Neuronal stem cell (in vitro differentiated cells): ENCODE measurements around the gene GAREM2.

Experiments
- DNase-seq: peaks from one replicate; pipeline ENCODE4 v3.0.0-alpha.2; 2013; ENCODE audit warnings: low spot score
- H2AFZ ChIP-seq: one replicate; pipeline ENCODE4 v1.6.1; 2013; ENCODE audit warnings: mild to moderate bottlenecking, low read length, inconsistent platforms
- H2AK5ac ChIP-seq: 2 replicates; pipeline ENCODE4 v1.6.1; 2013; ENCODE audit warnings: low read depth, mild to moderate bottlenecking, inconsistent platforms, low read length, moderate library complexity, mixed read lengths
- H2BK120ac ChIP-seq: 2 replicates; pipeline ENCODE4 v1.6.1; 2013; ENCODE audit warnings: low read depth, mild to moderate bottlenecking, inconsistent platforms, low read length, moderate library complexity, mixed read lengths
- H2BK12ac ChIP-seq: one replicate; pipeline ENCODE4 v1.6.1; 2013; ENCODE audit warnings: low read length, inconsistent platforms
- H2BK15ac ChIP-seq: 2 replicates; pipeline ENCODE4 v1.6.1; 2013; ENCODE audit warnings: mild to moderate bottlenecking, low read length, inconsistent platforms, mixed read lengths
- H2BK5ac ChIP-seq: one replicate; pipeline ENCODE4 v1.6.1; 2013; ENCODE audit warnings: inconsistent platforms, mild to moderate bottlenecking, low read length, moderate library complexity
- H3K14ac ChIP-seq: one replicate; pipeline ENCODE4 v1.6.1; 2013; ENCODE audit warnings: low read length, inconsistent platforms
- H3K18ac ChIP-seq: 2 replicates; pipeline ENCODE4 v1.6.1; 2013; ENCODE audit warnings: low read length, inconsistent platforms
- H3K23ac ChIP-seq: 2 replicates; pipeline ENCODE4 v1.6.1; 2013; ENCODE audit warnings: low read depth, mild to moderate bottlenecking, mixed read lengths, low read length, inconsistent platforms; ENCODE audit not compliant: poor library complexity
- H3K27ac ChIP-seq: replicated peaks from 3 replicates; pipeline ENCODE4 v1.5.1; 2013; ENCODE audit warnings: low read length, inconsistent platforms
- H3K27me3 ChIP-seq, 3 experiments: 2 replicates each; pipeline ENCODE4 v1.6.1; 2013; ENCODE audit warnings: low read length in 3 of 3, mild to moderate bottlenecking in 2 of 3, inconsistent platforms in 1 of 3, low read depth in 1 of 3, mixed read lengths in 1 of 3, moderate library complexity in 1 of 3; ENCODE audit not compliant: control insufficient read depth in 3 of 3, insufficient read depth in 3 of 3
- H3K36me3 ChIP-seq, 2 donors: replicated peaks in 1 of 2; 2 replicates each; pipeline ENCODE4 v1.6.1; 2013; ENCODE audit warnings: low read length in 2 of 2; ENCODE audit not compliant: control insufficient read depth in 2 of 2, insufficient read depth in 2 of 2
- H3K4ac ChIP-seq: 2 replicates; pipeline ENCODE4 v1.6.1; 2013; ENCODE audit warnings: inconsistent platforms, mild to moderate bottlenecking, low read length, moderate library complexity
- H3K4me1 ChIP-seq, 2 donors: 1 replicate in 1 of 2; 2 replicates in 1 of 2; pipeline ENCODE4 v1.6.1; 2013; ENCODE audit warnings: low read length in 2 of 2, low read depth in 1 of 2; ENCODE audit not compliant: control insufficient read depth in 2 of 2, insufficient read depth in 1 of 2
- H3K4me2 ChIP-seq: one replicate; pipeline ENCODE4 v1.6.1; 2013; ENCODE audit warnings: mild to moderate bottlenecking, low read length, inconsistent platforms; ENCODE audit not compliant: insufficient read depth, poor library complexity, severe bottlenecking
- H3K4me3 ChIP-seq, 2 donors: 2 replicates each; pipeline ENCODE4 v1.5.1; 2013; ENCODE audit warnings: low read length in 2 of 2, mild to moderate bottlenecking in 2 of 2, inconsistent platforms in 1 of 2, moderate library complexity in 1 of 2
- H3K79me1 ChIP-seq: one replicate; pipeline ENCODE4 v1.6.1; 2013; ENCODE audit warnings: low read depth, mild to moderate bottlenecking, inconsistent platforms, low read length, moderate library complexity
- H3K9ac ChIP-seq: one replicate; pipeline ENCODE4 v1.6.1; 2013; ENCODE audit warnings: mild to moderate bottlenecking, low read depth, low read length, inconsistent platforms; ENCODE audit not compliant: poor library complexity
- H3K9me3 ChIP-seq, 2 donors: replicated peaks in 1 of 2; 2 replicates each; pipeline versions ENCODE3 to v1.6.1; 2013; ENCODE audit warnings: low read length in 2 of 2, mild to moderate bottlenecking in 2 of 2, inconsistent platforms in 1 of 2, low read depth in 1 of 2, mixed read lengths in 1 of 2, moderate library complexity in 1 of 2; ENCODE audit not compliant: control insufficient read depth in 2 of 2, insufficient read depth in 1 of 2
- H4K8ac ChIP-seq: one replicate; pipeline ENCODE4 v1.6.1; 2013; ENCODE audit warnings: low read depth, mild to moderate bottlenecking, inconsistent platforms, low read length, moderate library complexity
- H4K91ac ChIP-seq: one replicate; pipeline ENCODE4 v1.6.1; 2013; ENCODE audit warnings: low read length, low read depth, mild to moderate bottlenecking, inconsistent platforms; ENCODE audit not compliant: poor library complexity
- WGBS, 2 donors: extraction: QIAGEN DNeasy Blood & Tissue Kit; methylation state at CpG; one replicate each; pipeline ENCODE4 v1.1.7; 2013; ENCODE audit warnings: missing lambda C conversion rate in 2 of 2, mixed read lengths in 1 of 2; ENCODE audit not compliant: insufficient read length in 2 of 2, insufficient replicate concordance in 1 of 2; ENCODE audit errors: extremely low coverage in 2 of 2; 5-methylcytosine and 5-hydroxymethylcytosine counted together

Gene GAREM2

DNA sequence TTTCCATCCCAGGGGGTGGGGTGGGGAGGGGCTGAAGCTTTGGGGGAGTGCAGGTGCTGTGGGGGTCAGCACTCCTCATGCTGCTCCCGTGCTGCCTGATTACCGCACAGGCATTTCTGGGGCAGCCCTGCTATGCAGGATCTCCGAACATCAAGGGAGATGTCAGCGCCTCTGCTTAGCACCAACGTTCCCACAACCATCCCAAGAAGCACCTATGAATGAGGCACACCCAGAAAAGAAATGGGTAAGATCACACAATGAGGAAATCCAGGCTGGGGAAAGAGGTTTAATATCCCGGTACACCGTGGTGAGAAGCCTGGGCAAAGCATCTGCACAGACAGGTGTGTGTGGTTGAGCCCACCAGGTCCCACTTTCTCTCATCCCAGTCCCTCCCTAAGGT lies 17.5 kb downstream of the GAREM2 start:
- Histone ChIP-seq H3K9ac (no peak overlapping the region), H3K14ac (no peak overlapping the region), H3K79me1 (peaks cover 2% of the 10 kb centered on the region), H2AFZ (no peak overlapping the region), H4K8ac (no peak overlapping the region), H3K4me2 (no peak overlapping the region), H2BK5ac (no peak overlapping the region), H3K9me3 (no peaks in the 10 kb centered on the region), H3K27me3 (no peaks in the 10 kb centered on the region), H2BK12ac (no peak overlapping the region), H4K91ac (no peak overlapping the region), H3K4me3 (no peak overlapping the region), H3K4me1 (no peaks in the 10 kb centered on the region), H3K27ac (no peak overlapping the region), H3K23ac (no peak overlapping the region), H2BK120ac (no peak overlapping the region), H3K36me3 (peaks cover 52 to 98% of the 10 kb centered on the region in 2 donors), H3K4ac (no peak overlapping the region), H3K18ac (no peak overlapping the region), H2AK5ac (no peak overlapping the region), H2BK15ac (no peak overlapping the region)
- no peak for DNase-seq
- WGBS, 2 donors = no CpG with 5 or more reads among the region's 7 CpGs

DNA sequence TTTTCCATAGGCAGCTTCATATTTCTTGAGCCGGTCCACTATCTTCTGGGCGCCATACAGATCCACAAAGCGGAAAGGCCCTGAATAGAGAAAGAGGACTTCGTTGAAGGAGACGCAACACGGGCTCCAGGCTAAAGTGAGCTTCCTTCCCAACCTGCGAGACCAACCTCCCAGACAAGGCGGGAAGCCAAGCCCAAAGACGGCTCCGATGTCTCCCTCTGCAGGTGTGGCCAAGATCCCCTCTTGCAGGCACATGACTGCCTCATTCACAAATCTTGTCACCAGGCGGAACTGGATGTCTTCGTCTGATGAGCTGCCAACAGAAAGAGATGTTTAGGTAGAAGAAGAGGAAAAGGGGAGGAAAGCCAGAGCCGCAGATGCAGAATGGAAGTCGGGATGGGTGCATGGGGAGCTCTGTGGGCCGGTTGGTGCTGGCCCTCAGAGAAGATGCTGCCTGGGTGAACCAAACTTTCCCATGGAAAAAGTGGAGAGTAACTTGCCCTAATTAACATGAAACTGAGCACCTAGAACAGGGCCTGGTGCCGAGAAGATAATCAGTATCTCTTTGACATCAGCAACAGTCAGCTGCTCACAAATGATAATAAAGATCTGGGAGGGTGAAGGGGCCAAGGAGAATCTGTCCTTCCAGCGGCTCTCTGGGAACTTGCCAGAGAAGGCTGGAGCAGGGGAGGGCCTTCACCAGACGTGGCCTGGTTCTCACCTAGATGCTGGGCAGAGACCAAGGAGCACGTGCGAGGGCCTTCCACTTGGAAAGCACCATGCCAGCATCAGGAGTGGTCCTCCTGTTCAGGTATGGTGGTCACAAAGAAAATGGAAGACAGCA lies 18.6 kb downstream of the GAREM2 start:
- H3K27ac ChIP-seq = no peak overlapping the region
- no peaks in the 10 kb centered on the region for H3K9me3 ChIP-seq
- peak overlapping the region in 1 of 2 donors; percentile 26 for H3K4me3 ChIP-seq
- H3K4ac ChIP-seq = no peak overlapping the region
- no peak overlapping the region for H4K8ac ChIP-seq
- no peak overlapping the region for H3K23ac ChIP-seq
- no peak overlapping the region for H2BK120ac ChIP-seq
- H2AFZ ChIP-seq = no peak overlapping the region
- no peak overlapping the region for H2AK5ac ChIP-seq
- peaks cover 49 to 98% of the 10 kb centered on the region in 2 donors for H3K36me3 ChIP-seq
- no peak overlapping the region for H3K4me2 ChIP-seq
- no CpG with 5 or more reads among the region's 20 CpGs for WGBS, 2 donors
- no peak for DNase-seq
- no peak overlapping the region for H3K14ac ChIP-seq
- no peaks in the 10 kb centered on the region for H3K27me3 ChIP-seq
- no peaks in the 10 kb centered on the region for H3K79me1 ChIP-seq
- no peaks in the 10 kb centered on the region for H3K4me1 ChIP-seq
- H3K18ac ChIP-seq = no peak overlapping the region
- no peak overlapping the region for H2BK15ac ChIP-seq
- H2BK12ac ChIP-seq = no peak overlapping the region
- no peak overlapping the region for H2BK5ac ChIP-seq
- H4K91ac ChIP-seq = no peak overlapping the region
- no peak overlapping the region for H3K9ac ChIP-seq

DNA sequence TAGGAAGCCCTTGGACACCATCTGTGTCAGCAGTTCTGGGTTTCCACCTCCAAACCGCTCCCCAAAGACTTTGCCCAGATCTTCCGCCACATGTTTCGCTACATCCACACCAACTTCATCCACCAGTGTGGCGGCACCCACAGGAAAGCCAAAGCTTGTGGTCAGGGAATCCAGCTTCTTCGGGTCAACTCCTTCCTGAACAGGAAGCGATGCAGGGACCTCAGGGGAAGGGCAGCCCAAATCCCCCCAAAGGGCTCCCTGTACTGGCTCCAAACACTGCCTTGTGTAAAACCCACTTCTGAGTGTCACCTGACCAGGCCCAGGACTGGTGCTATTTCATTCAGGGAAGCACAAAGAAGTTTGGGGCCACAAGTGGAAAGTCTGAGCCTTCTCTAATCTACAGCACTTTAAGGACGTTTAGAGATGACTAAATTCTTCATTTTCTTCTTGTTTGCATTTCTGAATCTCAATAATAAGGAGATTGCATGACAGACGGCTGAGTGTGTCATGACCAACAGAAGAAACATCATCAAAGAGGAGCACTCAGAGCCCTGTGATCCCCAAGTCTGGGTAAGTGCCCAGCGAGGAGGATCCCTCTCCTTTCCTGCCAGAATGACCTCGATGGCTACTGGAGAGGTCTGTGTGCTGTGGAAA lies 20.8 kb downstream of the GAREM2 start:
- no peak overlapping the region for H3K23ac ChIP-seq
- no peak overlapping the region for H2BK120ac ChIP-seq
- H3K4me1 ChIP-seq = no peaks in the 10 kb centered on the region
- H3K18ac ChIP-seq = no peak overlapping the region
- WGBS, 2 donors = no CpG with 5 or more reads among the region's 10 CpGs
- H2BK12ac ChIP-seq = no peak overlapping the region
- H3K27me3 ChIP-seq = no peaks in the 10 kb centered on the region
- DNase-seq = no peak
- H4K8ac ChIP-seq = no peak overlapping the region
- no peaks in the 10 kb centered on the region for H3K9me3 ChIP-seq
- H3K36me3 ChIP-seq = peaks cover 46 to 100% of the 10 kb centered on the region in 2 donors
- no peak overlapping the region for H3K27ac ChIP-seq
- no peak overlapping the region for H3K4me3 ChIP-seq
- H2AK5ac ChIP-seq = no peak overlapping the region
- H2AFZ ChIP-seq = no peak overlapping the region
- no peak overlapping the region for H3K4me2 ChIP-seq
- no peak overlapping the region for H3K4ac ChIP-seq
- no peak overlapping the region for H3K14ac ChIP-seq
- no peaks in the 10 kb centered on the region for H3K79me1 ChIP-seq
- no peak overlapping the region for H3K9ac ChIP-seq
- no peak overlapping the region for H2BK15ac ChIP-seq
- no peak overlapping the region for H4K91ac ChIP-seq
- no peak overlapping the region for H2BK5ac ChIP-seq
